ENCODE results near the gene GLP2R.

Gene GLP2R

DNA sequence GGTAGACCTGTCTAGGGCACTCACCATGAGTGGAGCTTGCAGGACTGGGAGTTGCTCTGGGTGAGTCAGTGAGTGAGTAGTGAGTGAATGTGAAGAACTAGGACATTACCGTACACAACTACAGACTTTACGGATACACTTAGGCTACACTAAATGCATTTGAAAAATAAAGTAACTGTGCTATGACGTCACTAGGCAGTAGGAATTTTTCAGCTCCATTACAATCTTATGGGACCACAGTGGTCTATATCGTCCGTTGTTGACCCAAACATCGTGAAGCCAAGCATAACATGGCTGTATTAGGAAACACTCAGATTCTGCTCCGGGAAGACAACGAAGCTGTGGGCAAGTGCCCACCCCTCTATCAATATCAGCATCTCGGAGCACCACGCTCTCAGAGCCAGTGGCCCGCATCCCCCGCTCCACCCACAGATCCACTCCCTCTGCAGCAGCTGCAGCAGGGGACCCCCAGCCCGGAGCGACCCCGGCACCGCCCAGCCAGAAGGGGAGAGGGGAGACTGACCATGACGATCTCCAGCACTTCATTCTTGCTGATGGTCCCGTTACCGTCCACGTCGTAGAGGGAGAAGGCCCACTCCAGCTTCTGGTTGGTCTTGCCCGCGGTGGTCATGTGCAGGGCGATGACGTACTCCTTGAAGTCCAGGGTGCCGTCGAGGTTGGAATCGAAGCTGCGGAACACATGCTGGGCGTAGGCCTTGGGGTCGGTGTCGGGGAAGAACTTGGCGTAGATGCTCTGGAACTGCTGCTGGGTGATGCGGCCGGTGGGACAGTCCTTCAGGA lies 78.8 kb downstream of the GLP2R start:
- H3K9ac ChIP-seq (ENCODE audit: low read length), result no peak overlapping the region
- H3K4me1 ChIP-seq (ENCODE audit: insufficient read depth, low read length), result peaks cover 14% of the 10 kb centered on the region
- H3K36me3 ChIP-seq (ENCODE audit: insufficient read depth, low read length), result no peaks in the 10 kb centered on the region
- H3K27ac ChIP-seq (ENCODE audit: low read depth, low read length), result no peak overlapping the region
- no peak overlapping the region for H3K4me3 ChIP-seq (ENCODE audit: low read depth in 1 of 2, low read length in 2 of 2)
- H3K9me3 ChIP-seq (ENCODE audit: low read length), result no peaks in the 10 kb centered on the region
- H3K27me3 ChIP-seq (ENCODE audit: control insufficient read depth in 1 of 2, insufficient read depth in 2 of 2, low read length in 2 of 2), result peaks cover 0 to 4% of the 10 kb centered on the region in 2 donors

- H3K36me3 ChIP-seq (ENCODE audit: insufficient read depth, low read length), result no peaks in the 10 kb centered on the region
- H3K27me3 ChIP-seq (ENCODE audit: control insufficient read depth in 1 of 2, insufficient read depth in 2 of 2, low read length in 2 of 2), result peaks cover 0 to 4% of the 10 kb centered on the region in 2 donors
- H3K27ac ChIP-seq (ENCODE audit: low read depth, low read length), result no peak within 1 kb of the TSS
- H3K9me3 ChIP-seq (ENCODE audit: low read length), result no peaks in the 10 kb centered on the region
- no peak within 1 kb of the TSS for H3K9ac ChIP-seq (ENCODE audit: low read length)
- peaks cover 8% of the 10 kb centered on the region for H3K4me1 ChIP-seq (ENCODE audit: insufficient read depth, low read length)
- no peak within 1 kb of the TSS for H3K4me3 ChIP-seq (ENCODE audit: low read depth in 1 of 2, low read length in 2 of 2)
Measured at GRCh38 chr17:9905078-9905415, 79.3 kb downstream of the GLP2R start, which contains the start of gene RCVRN. Gene RCVRN (minus strand): TSS chr17:9905271. CDS start chr17:9905180, 91 bp downstream.

DNA sequence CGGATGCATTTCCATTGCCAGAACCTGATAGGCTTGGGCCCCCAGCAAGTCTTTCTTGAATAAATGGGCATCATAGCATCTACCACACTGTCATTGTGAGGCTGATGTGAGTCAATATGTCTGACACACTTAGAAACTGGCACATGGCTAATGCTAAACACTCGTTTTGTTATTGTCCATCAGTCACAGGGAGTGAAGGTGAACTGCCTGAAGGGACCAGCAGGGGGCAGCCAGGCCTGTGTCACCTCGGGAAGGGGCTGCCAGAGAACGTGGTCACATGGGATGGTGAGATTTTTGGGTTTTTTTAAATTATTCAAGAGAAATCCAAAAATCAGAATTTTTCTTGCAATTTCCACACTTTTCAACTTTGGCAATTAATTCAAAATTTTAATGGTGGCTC lies 80.2 kb downstream of the GLP2R start:
- H3K4me1 ChIP-seq (ENCODE audit: insufficient read depth, low read length), result peaks cover 5% of the 10 kb centered on the region
- H3K27me3 ChIP-seq (ENCODE audit: control insufficient read depth in 1 of 2, insufficient read depth in 2 of 2, low read length in 2 of 2), result peaks cover 0 to 4% of the 10 kb centered on the region in 2 donors
- H3K4me3 ChIP-seq (ENCODE audit: low read depth in 1 of 2, low read length in 2 of 2), result no peak overlapping the region
- no peaks in the 10 kb centered on the region for H3K36me3 ChIP-seq (ENCODE audit: insufficient read depth, low read length)
- H3K9me3 ChIP-seq (ENCODE audit: low read length), result no peaks in the 10 kb centered on the region
- H3K9ac ChIP-seq (ENCODE audit: low read length), result no peak overlapping the region
- H3K27ac ChIP-seq (ENCODE audit: low read depth, low read length), result no peak overlapping the region

GRCh38 chr17:9906616-9907015 lies 80.9 kb downstream of the GLP2R start:
- Histone ChIP-seq H3K4me1 (ENCODE audit: insufficient read depth, low read length) (peaks cover 5% of the 10 kb centered on the region), H3K27ac (ENCODE audit: low read depth, low read length) (no peak overlapping the region), H3K36me3 (ENCODE audit: insufficient read depth, low read length) (no peaks in the 10 kb centered on the region)

GRCh38 chr17:9907131-9907530 lies 81.4 kb downstream of the GLP2R start:
- Histone ChIP-seq H3K4me1 (ENCODE audit: insufficient read depth, low read length) (peaks cover 5% of the 10 kb centered on the region), H3K27me3 (ENCODE audit: control insufficient read depth in 1 of 2, insufficient read depth in 2 of 2, low read length in 2 of 2) (peaks cover 0 to 4% of the 10 kb centered on the region in 2 donors), H3K36me3 (ENCODE audit: insufficient read depth, low read length) (no peaks in the 10 kb centered on the region), H3K27ac (ENCODE audit: low read depth, low read length) (no peak overlapping the region), H3K9ac (ENCODE audit: low read length) (no peak overlapping the region), H3K4me3 (ENCODE audit: low read depth in 1 of 2, low read length in 2 of 2) (no peak overlapping the region), H3K9me3 (ENCODE audit: low read length) (no peaks in the 10 kb centered on the region)

More at GRCh38 chr17:9906616-9907015, 80.9 kb downstream of the GLP2R start:
- peaks cover 0 to 4% of the 10 kb centered on the region in 2 donors for H3K27me3 ChIP-seq (ENCODE audit: control insufficient read depth in 1 of 2, insufficient read depth in 2 of 2, low read length in 2 of 2)
- H3K9me3 ChIP-seq (ENCODE audit: low read length), result no peaks in the 10 kb centered on the region
- H3K4me3 ChIP-seq (ENCODE audit: low read depth in 1 of 2, low read length in 2 of 2), result no peak overlapping the region
- H3K9ac ChIP-seq (ENCODE audit: low read length), result no peak overlapping the region

DNA sequence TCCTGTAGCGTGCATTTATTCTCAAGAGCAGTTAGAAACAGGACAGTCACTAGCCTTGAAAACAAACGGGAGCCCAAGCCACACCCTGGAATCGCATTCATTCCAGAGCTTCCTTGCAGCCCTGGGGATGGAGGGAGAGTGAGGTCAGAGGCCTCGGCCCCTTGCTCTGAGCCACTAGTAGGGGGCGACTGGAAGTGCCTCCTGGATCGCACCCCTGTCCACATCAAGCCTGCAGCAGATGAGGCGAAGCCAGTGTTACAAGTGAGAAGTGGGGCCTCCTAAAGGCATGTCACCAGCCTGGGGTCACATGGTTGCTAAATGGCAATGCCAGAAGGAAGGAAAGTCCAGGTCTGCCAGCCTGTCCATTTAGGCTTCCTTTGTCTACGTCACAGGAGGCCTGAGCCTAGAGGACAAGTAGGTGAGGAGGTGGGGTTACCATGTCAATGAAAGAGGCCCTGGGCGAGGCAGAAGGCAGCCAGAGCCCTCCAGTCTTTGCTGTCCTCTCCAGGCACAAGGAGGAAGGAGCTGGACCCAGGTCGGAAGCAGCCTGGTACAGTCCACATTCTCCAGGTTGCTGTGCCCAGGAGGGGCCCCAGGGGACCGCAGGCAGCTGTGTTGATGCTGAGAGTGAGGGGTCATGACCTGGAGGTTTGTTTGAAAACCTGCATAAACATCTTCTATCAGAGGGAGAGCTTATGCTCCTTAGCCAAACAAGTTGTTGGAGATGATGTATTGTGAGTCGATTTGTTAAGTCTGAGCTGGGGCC lies 82.3 kb downstream of the GLP2R start:
- Histone ChIP-seq H3K27me3 (ENCODE audit: control insufficient read depth in 1 of 2, insufficient read depth in 2 of 2, low read length in 2 of 2) (peaks cover 0 to 4% of the 10 kb centered on the region in 2 donors), H3K4me3 (ENCODE audit: low read depth in 1 of 2, low read length in 2 of 2) (no peak overlapping the region), H3K27ac (ENCODE audit: low read depth, low read length) (no peak overlapping the region), H3K9me3 (ENCODE audit: low read length) (no peaks in the 10 kb centered on the region), H3K36me3 (ENCODE audit: insufficient read depth, low read length) (no peaks in the 10 kb centered on the region), H3K4me1 (ENCODE audit: insufficient read depth, low read length) (peaks cover 5% of the 10 kb centered on the region), H3K9ac (ENCODE audit: low read length) (no peak overlapping the region)

DNA sequence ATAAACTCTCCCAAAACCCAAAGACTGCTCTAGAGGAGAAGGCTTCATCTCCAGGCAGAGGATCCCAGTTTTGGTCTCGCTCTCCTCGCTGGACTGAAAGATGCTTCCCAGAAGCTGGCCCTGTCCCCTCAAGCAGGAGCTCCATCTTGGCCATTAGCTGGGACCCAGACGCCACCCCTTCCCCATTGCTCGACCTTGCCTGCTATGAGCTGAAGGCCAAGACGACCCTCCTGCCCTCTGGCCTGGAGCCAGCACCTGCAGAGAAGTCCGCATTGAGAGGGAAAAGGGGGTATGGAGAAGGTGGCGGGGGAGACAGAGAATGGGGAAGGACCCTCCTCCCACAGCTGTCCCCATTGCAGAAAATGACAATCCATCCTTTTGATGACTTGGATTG lies 82.9 kb downstream of the GLP2R start:
- Histone ChIP-seq H3K4me3 (ENCODE audit: low read depth in 1 of 2, low read length in 2 of 2) (no peak overlapping the region), H3K36me3 (ENCODE audit: insufficient read depth, low read length) (no peaks in the 10 kb centered on the region), H3K27me3 (ENCODE audit: control insufficient read depth in 1 of 2, insufficient read depth in 2 of 2, low read length in 2 of 2) (peaks cover 0 to 4% of the 10 kb centered on the region in 2 donors), H3K4me1 (ENCODE audit: insufficient read depth, low read length) (peaks cover 5% of the 10 kb centered on the region), H3K27ac (ENCODE audit: low read depth, low read length) (no peak overlapping the region), H3K9me3 (ENCODE audit: low read length) (no peaks in the 10 kb centered on the region), H3K9ac (ENCODE audit: low read length) (no peak overlapping the region)

- peaks cover 6% of the 10 kb centered on the region for H3K36me3 ChIP-seq (ENCODE audit: insufficient read depth, low read length)
- no peaks in the 10 kb centered on the region for H3K9me3 ChIP-seq (ENCODE audit: low read length)
- no peak overlapping the region for H3K4me3 ChIP-seq (ENCODE audit: low read depth in 1 of 2, low read length in 2 of 2)
- H3K27ac ChIP-seq (ENCODE audit: low read depth, low read length), result no peak overlapping the region
- H3K4me1 ChIP-seq (ENCODE audit: insufficient read depth, low read length), result peaks cover 5% of the 10 kb centered on the region
- peaks cover 0 to 4% of the 10 kb centered on the region in 2 donors for H3K27me3 ChIP-seq (ENCODE audit: control insufficient read depth in 1 of 2, insufficient read depth in 2 of 2, low read length in 2 of 2)
- H3K9ac ChIP-seq (ENCODE audit: low read length), result no peak overlapping the region
Measured at GRCh38 chr17:9911089-9911488, 85.4 kb downstream of the GLP2R start.

DNA sequence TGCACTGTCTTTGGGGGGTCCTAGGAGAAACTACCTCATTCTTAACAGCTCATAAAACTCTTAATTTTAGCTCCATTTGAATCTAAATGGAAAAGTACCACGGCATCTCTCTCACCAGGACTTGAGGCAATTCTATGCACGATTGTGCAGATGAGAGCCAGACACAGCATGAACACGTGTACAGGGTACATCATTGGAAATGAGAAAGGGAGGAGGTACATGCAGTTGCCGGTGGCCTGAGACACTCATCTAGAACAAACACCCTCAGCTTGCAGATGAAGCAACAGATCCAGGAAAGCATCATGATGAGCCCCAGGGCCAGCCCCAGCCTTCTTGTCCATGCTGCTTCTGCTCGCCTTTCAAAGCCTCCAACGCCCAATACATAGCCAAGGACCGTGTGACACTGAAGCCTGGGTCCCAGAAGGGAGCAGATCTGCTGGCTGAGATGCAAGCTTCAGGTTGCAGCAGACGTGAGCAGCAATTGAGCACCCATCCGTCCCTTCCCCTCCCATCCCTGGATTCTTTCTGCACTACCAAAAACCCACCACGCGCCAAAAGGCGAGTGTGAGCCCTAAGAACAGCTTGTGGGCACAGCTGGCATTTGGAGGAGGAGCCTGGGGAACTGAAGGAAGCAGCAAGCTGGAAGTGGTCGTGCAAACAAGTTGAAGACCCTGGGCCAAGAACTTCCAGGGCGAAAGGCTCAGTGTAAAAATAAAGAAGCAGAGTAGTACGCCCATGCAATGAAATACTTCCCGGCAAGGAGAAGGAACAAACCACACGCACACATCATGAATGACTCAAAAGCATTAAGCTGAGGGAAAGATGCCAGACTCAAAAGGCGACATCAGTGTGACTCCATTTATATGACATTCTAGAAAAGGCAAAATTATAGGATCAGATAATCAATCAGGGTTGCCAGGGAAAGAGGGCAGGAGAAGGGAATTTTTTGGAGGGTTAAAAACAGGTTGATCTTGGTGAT lies 86.7 kb downstream of the GLP2R start:
- Histone ChIP-seq H3K9me3 (ENCODE audit: low read length) (no peaks in the 10 kb centered on the region), H3K9ac (ENCODE audit: low read length) (no peak overlapping the region), H3K27me3 (ENCODE audit: control insufficient read depth in 1 of 2, insufficient read depth in 2 of 2, low read length in 2 of 2) (peaks cover 0 to 4% of the 10 kb centered on the region in 2 donors), H3K27ac (ENCODE audit: low read depth, low read length) (no peak overlapping the region), H3K36me3 (ENCODE audit: insufficient read depth, low read length) (peaks cover 6% of the 10 kb centered on the region), H3K4me3 (ENCODE audit: low read depth in 1 of 2, low read length in 2 of 2) (no peak overlapping the region), H3K4me1 (ENCODE audit: insufficient read depth, low read length) (peaks cover 5% of the 10 kb centered on the region)

GRCh38 chr17:9913476-9913875 lies 87.8 kb downstream of the GLP2R start:
- no peaks in the 10 kb centered on the region for H3K9me3 ChIP-seq (ENCODE audit: low read length)
- H3K27ac ChIP-seq (ENCODE audit: low read depth, low read length), result no peak overlapping the region
- peaks cover 0 to 4% of the 10 kb centered on the region in 2 donors for H3K27me3 ChIP-seq (ENCODE audit: control insufficient read depth in 1 of 2, insufficient read depth in 2 of 2, low read length in 2 of 2)
- H3K36me3 ChIP-seq (ENCODE audit: insufficient read depth, low read length), result peaks cover 13% of the 10 kb centered on the region
- no peaks in the 10 kb centered on the region for H3K4me1 ChIP-seq (ENCODE audit: insufficient read depth, low read length)
- no peak overlapping the region for H3K9ac ChIP-seq (ENCODE audit: low read length)
- no peak overlapping the region for H3K4me3 ChIP-seq (ENCODE audit: low read depth in 1 of 2, low read length in 2 of 2)

DNA sequence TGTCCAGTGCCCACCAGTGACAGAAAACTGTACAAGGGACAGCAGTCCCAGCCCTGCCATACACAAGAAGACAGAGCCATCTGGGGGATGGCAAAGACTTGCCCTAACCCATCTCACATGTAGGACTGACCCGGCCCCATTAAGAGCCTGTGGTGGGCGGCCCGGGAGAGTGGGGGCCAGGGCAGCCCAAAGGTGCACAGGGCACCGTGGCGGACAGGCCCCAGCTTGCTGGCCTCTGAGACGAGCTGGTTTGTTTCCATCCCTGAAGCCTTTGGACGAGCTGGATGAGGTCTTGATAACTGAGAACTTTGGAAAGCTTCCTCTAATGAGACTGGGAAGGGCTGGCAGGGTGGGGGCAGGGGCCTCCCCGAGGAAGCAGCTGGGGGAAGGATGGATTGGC lies 90.4 kb downstream of the GLP2R start:
- Histone ChIP-seq H3K9me3 (ENCODE audit: low read length) (no peaks in the 10 kb centered on the region), H3K4me3 (ENCODE audit: low read depth in 1 of 2, low read length in 2 of 2) (no peak overlapping the region), H3K27me3 (ENCODE audit: control insufficient read depth in 1 of 2, insufficient read depth in 2 of 2, low read length in 2 of 2) (no peaks in the 10 kb centered on the region), H3K4me1 (ENCODE audit: insufficient read depth, low read length) (no peaks in the 10 kb centered on the region), H3K9ac (ENCODE audit: low read length) (no peak overlapping the region), H3K27ac (ENCODE audit: low read depth, low read length) (no peak overlapping the region), H3K36me3 (ENCODE audit: insufficient read depth, low read length) (peaks cover 30% of the 10 kb centered on the region)

Measured in muscle layer of colon (tissue), 2 donors.